NT2/D1 (cell line): ENCODE measurements around the gene DLG2.

ENCODE experiments used
- SUZ12 ChIP-seq: IDR thresholded peaks from 2 replicates; pipeline ENCODE4 v1.6.1; 2011; ENCODE audit not compliant: insufficient read length, insufficient read depth; ENCODE audit errors: extremely low read depth
- ZNF274 ChIP-seq: IDR thresholded peaks from 2 replicates; pipeline ENCODE4 v1.6.1; 2011; ENCODE audit warnings: mild to moderate bottlenecking, low read depth, low read length

DNA sequence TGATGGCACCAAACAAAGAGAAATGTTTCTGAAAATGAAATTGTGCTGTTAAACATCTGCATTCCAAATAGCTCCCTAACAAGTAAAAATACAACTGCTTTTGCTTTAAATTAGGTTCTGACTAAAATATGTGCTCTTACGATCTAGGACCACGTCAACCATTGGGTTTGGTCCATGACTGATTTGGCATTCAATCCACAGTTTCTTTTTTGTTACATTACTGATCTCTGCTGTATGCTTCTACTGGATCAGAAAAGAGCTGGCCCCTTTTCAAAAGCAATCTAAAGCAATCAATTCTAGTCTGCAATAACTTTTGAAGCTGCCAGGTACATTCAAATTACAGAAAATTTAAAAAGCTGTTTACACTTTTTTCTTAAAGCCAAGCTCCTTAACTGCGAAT, 1293.9 kb downstream of the DLG2 start:
- no peak for TF ChIP-seq ZNF274
- no peak for TF ChIP-seq SUZ12
